Left renal pelvis (tissue), 4 donors: ENCODE measurements around the gene SWI5. TPM values are rescaled to one million over a fixed set of nuclear protein-coding genes. Genes with fewer than 3 reads are reported as not detected.
"Not testable (repeated sequence)": the region's sequence is repeated elsewhere in the genome, so short reads cannot be mapped to it uniquely, and the experiment has no call there.

Experiments used
- DNase-seq, 4 donors: peaks; one replicate each; pipeline ENCODE4 v3.0.0-alpha.2; 2013; ENCODE audit warnings: low read depth in 4 of 4, low spot score in 3 of 4
- polyA plus RNA-seq, 4 donors: library from polyadenylated mRNA; unstranded; fragments of 120-200 nt; gene quantifications; one replicate each; pipeline ENCODE4 v1.2.1, GENCODE V29; 2013; ENCODE audit not compliant: insufficient read length in 4 of 4

The SWI5 gene
- polyA plus RNA-seq: 10 to 100 TPM; 24.7 to 35.7 (median 31.1) TPM

DNA sequence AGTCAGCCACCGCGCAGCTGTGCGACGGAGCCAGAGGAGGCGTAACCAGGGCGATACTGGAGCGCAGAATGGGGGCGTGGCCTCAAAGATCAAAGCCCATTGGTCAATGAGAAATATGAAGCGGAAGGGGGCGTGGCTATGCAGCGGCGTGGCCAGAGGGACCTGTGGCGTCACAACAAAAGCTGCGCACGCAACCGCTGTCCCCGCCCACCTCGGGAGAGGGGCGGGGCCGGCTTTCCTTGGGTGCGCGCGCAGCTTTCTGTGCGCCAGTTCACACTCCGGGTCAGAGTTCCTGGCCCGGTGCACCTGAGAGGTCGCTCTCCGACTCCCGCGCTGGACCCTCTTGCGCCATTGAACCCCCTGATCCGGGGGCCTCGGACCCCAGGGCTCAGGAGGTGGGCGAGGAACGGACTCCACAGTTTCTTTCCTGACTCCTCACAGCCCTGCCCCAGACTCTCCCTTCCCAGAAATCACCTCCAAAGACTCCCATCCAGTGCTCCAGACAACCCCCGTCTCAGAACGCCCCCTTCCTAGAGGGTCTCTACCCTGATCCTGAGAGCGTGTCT lies at the start of gene SWI5:
Gene SWI5, plus strand, starts transcription at position 269 of the 566 bp plus-strand sequence.
- peak; percentile 99 for DNase-seq

DNA sequence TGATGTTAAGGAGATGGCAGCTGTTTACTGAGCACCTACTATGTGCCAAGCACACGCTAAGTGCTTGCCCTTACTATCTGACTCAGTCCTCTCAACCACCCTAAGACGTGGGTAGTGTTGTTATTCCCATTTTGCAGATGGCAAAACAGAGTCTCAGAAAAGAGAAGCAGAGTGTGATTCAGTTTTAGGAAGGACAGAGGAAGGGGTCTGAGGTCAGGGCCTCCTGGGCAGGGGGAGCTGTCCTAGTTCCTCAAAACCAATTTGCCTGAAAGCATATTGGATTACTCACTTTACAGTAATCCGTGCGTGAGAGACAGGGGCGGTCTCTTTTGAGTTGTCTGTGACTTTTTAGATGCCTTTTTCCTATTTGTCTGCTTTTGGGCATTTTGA lies 49.7 kb upstream of the SWI5 start:
- DNase-seq: no peak

DNA sequence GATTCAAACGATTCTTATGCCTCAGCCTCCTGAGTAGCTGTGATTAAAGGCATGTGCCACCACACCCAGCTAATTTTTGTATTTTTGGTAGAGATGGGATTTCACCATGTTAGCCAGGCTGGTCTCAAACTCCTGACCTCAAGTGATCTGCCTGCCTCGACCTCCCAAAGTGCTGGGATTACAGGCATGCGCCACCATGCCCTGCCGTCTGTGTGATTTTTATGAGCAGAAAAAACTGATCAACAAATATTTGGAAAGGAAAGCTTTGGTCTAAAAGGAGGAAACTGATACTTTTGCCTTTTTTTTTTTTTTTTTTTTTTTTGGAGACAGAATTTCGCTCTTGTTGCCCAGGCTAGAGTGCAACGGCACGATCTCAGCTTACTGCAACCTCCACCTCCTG lies 45.2 kb upstream of the SWI5 start:
- not testable (repeated sequence) for DNase-seq

- DNase-seq: no peak
Measured at GRCh38 chr9:128231638-128232527, 44.2 kb upstream of the SWI5 start.

DNA sequence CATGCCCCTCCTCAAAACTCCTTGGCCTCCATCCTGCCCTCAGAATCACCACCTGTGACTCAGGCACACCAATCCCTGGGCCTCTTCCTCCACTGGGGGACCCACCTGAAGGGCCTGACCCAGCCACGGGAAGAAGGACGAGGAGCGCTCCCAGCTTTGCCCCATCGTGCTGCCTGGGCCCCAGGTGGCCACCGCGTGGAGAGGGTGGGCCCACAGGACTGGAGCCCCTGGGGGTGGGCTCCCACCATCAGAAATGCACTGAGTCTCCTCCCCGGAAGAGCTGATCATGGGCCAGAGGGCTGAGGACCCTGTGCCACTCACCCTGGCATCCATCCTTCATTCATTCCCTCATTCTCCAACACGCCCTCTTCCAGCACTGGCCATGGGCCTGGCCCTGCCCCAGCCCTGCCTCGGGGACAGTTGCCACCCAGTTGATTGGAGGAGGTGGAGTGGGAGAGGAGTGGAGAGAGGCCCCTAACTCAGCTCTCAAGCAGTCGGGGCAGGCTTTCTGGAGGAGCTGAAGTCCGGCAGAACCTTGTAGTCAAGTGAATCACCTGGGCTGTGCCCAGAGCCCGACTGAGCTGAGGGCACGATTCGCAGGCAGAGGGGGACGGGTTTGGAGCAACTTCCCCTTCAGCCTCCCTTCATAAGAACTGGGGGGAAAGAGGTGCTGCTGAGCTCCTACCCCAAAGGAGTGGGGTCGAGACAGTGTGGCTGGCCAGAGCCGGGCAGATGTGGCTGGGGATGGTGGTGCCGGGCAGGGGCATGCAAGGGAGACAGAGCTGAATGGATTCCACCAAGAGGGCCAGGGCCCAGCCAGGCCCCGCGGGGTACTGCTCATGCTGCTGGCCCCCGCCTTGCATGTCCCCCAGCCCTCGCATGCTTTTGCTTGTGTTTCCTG lies 43.3 kb upstream of the SWI5 start:
- no peak for DNase-seq

DNA sequence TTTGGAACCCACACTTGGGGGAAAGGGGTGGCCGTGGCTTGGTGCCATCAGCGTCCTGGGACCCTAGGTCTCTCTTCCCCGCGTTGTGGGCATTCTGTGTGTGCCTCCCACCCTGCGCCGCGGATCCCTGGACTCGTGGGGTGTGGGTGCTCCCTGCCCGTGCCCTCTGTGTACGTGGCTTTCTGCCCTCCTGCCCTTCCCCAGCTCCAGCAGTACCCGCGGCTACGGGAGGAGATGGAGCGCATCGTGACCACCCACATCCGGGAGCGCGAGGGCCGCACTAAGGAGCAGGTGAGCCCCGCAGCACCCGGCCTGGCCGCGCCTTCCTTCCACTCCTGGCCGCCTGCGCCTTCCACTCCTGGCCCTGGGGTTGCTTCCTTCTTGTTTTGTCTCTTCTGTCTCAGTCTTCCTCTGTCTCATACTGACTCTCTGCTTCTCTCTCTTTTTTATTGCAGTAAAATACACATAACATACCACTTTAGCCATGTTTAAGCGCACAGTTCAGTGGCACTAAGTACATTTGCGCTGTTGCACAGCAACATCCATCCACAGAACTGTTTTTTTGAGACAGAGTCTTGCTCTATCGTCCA lies 42.2 kb upstream of the SWI5 start:
- DNase-seq: no peak

- no peak for DNase-seq
Measured at GRCh38 chr9:128242124-128242523, 34.0 kb upstream of the SWI5 start.

DNA sequence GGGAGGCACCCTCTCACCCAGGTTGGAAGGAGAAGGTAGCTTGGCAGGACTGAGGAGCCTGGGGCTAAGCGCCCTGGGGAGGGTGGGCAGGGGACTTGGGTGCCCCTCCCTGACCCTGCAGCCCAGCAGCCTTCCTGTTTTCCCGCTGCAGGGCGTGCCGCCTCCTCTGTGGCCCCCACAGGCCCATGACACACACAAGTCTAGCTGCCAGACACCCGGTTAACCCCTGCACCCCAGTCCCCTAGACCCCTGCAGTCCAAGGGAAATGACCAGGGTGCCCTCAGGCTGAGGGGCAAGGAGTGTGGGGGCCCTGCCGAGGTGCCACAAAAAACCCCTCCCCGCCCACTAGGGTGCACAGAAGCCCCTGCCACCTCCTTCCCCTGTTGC lies 33.3 kb upstream of the SWI5 start:
- DNase-seq: no peak

GRCh38 chr9:128243215-128244018 lies 32.7 kb upstream of the SWI5 start:
- no peak for DNase-seq

- DNase-seq: no peak
Measured at GRCh38 chr9:128244091-128244836, 31.8 kb upstream of the SWI5 start.

DNA sequence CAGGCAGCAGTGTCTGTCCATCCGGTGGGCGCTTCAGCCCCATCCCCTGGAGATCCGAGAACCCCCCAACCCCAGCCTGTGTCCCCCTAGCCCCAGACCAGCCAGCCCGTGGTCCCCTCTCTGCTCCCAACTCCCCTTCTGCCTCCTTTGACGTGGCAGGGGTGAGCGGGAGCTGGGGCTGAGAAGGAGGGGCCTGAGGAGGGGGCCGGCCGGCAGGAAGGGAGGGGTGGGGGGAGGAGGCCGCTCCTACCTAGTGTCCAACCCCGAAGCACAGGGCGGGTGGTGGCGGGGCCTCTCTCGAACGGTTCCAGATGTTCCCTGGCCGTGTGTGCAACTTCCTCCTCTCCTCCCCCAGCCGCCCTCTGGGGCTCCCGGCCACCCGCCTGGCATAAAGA lies 31.2 kb upstream of the SWI5 start:
- DNase-seq: peak in 3 of 4 donors; percentile 73 to 80 (median 78)

DNA sequence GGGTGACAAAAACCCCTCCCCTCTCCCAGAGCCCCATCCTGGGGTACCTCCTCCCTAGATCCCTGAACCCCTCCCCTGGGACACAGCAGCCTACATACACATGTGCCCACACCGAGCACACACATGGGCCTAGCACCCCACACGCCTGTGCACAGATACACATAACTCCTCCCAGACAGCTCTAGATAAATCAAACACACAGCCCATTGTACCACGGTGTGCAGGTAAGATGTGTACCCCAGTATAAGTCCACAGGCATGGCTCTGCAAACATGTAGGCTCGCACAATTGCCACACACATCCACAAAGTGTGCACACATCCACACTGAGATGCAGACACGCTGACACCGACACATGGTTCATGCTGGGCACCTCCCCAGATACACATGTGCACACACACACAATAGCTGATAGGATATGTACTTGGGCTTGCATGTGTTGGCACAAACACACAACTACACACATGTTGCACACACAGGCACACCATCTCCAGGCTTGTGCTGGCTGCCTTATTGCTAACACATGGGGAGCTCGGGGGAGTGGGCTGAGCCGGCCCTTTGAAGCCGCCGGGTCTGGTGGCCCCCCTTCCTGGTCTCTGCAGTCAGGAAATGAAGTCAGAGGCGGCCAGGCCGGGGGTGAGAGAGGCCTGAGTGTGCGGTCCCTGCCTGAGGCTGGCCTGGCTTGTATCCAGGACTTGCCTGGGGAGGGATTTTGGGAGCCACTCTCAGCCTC lies 30.5 kb upstream of the SWI5 start:
- peak in 1 of 4 donors; percentile 55 for DNase-seq

- DNase-seq: no peak
Measured at GRCh38 chr9:128246471-128246870, 29.6 kb upstream of the SWI5 start.

DNA sequence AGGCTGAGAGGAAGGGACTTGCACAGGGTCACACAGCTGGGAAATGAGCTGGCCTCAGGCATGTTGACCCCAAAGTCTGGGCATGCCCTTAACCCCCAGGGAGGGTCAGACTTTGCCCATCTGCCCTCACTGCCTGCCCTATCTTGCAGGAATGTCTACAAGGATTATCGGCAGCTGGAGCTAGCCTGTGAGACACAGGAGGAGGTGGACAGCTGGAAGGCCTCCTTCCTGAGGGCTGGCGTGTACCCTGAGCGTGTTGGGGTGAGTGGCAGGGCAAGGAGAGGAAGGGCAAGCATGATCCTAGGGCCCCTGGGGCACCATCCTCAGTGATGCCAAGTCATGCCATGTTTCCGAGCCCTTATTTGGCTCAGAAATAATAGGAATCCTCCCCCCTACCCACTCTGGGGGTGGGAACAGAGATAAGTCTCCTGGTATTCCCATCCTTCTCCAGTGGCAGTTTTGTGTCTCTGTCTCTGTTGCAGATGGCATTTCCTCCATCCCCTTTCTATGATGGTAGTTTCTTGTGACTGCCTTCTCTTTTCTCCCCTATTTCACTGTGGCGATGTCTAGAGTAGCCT lies 28.8 kb upstream of the SWI5 start:
- DNase-seq: no peak

GRCh38 chr9:128249558-128249907 lies 26.5 kb upstream of the SWI5 start:
- DNase-seq: no peak

GRCh38 chr9:128249908-128250838 lies 25.9 kb upstream of the SWI5 start:
- peak in 2 of 4 donors; percentile 63 to 70 for DNase-seq
